ENCODE results near the gene PRF1.

GRCh38 chr10:70584909-70585544 is 17.5 kb downstream of the PRF1 start:
- TF ChIP-seq, protein P1, sequence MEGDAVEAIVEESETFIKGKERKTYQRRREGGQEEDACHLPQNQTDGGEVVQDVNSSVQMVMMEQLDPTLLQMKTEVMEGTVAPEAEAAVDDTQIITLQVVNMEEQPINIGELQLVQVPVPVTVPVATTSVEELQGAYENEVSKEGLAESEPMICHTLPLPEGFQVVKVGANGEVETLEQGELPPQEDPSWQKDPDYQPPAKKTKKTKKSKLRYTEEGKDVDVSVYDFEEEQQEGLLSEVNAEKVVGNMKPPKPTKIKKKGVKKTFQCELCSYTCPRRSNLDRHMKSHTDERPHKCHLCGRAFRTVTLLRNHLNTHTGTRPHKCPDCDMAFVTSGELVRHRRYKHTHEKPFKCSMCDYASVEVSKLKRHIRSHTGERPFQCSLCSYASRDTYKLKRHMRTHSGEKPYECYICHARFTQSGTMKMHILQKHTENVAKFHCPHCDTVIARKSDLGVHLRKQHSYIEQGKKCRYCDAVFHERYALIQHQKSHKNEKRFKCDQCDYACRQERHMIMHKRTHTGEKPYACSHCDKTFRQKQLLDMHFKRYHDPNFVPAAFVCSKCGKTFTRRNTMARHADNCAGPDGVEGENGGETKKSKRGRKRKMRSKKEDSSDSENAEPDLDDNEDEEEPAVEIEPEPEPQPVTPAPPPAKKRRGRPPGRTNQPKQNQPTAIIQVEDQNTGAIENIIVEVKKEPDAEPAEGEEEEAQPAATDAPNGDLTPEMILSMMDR (IDR thresholded peaks at IDR 0.05; ENCODE audit: insufficient read depth, low read length): no peak
- TF ChIP-seq POLR2AphosphoS5 (IDR thresholded peaks at IDR 0.05; ENCODE audit: low read depth): no peak
- no peak for TF ChIP-seq REST (IDR thresholded peaks at IDR 0.05; ENCODE audit: insufficient replicate concordance, low read depth)

All from HL-60 (cell line).